SK-N-SH treated with all-trans-retinoic acid at 6 μM for 48 hours (cell line): ENCODE results near the gene LRRC8C.
"Not testable (repeated sequence)": the region's sequence is repeated elsewhere in the genome, so short reads cannot be mapped to it uniquely, and the experiment has no call there.

Experiments used
- ATAC-seq: fragments of 200-7000 bp; cut with Tn5 transposase; 3 replicates; pipeline ENCODE4 v1.9.1; 2020; ENCODE audit warnings: mild to moderate bottlenecking, moderate library complexity
- BACH2 ChIP-seq: fragments of 250-450 bp; sonication (Bioruptor Pico); IDR thresholded peaks from 2 replicates; pipeline ENCODE4 v1.9.0; 2021; ENCODE audit warnings: mild to moderate bottlenecking, borderline replicate concordance
- CSDC2 ChIP-seq: fragments of 250-450 bp; sonication (Bioruptor Pico); IDR thresholded peaks from 2 replicates; pipeline ENCODE4 v1.5.0; 2020; ENCODE audit warnings: mild to moderate bottlenecking, moderate library complexity
- ESRRG ChIP-seq: fragments of 250-450 bp; sonication (Bioruptor Pico); IDR thresholded peaks from 2 replicates; pipeline ENCODE4 v1.6.1; 2021; ENCODE audit warnings: mild to moderate bottlenecking
- ISL1 ChIP-seq: fragments of 250-450 bp; sonication (Bioruptor Pico); IDR thresholded peaks from 2 replicates; pipeline ENCODE4 v2.1.2; 2022; ENCODE audit warnings: mild to moderate bottlenecking, moderate library complexity
- OSR1 ChIP-seq: fragments of 250-450 bp; sonication (Bioruptor Pico); IDR thresholded peaks from 2 replicates; pipeline ENCODE4 v1.8.0; 2022; ENCODE audit warnings: moderate library complexity, mild to moderate bottlenecking, inconsistent platforms
- PATZ1 ChIP-seq: fragments of 250-450 bp; sonication (Bioruptor Pico); IDR thresholded peaks from 2 replicates; pipeline ENCODE4 v1.8.0; 2020; ENCODE audit warnings: mild to moderate bottlenecking, moderate library complexity, borderline replicate concordance
- POU6F1 ChIP-seq: fragments of 250-450 bp; sonication (Bioruptor Pico); IDR thresholded peaks from 2 replicates; pipeline ENCODE4 v1.8.0; 2021; ENCODE audit warnings: low read depth, mild to moderate bottlenecking, moderate library complexity, borderline replicate concordance
- PPARA ChIP-seq: fragments of 250-450 bp; sonication (Bioruptor Pico); IDR thresholded peaks from 2 replicates; pipeline ENCODE4 v1.5.0; 2020; ENCODE audit warnings: mild to moderate bottlenecking, borderline replicate concordance
- RARB ChIP-seq: fragments of 250-450 bp; sonication (Bioruptor Pico); IDR thresholded peaks from 2 replicates; pipeline ENCODE4 v1.8.0; 2021; ENCODE audit warnings: mild to moderate bottlenecking, moderate library complexity
- SNAI2 ChIP-seq: fragments of 250-450 bp; sonication (Bioruptor Pico); IDR thresholded peaks from 2 replicates; pipeline ENCODE4 v1.5.0; 2020; ENCODE audit warnings: mild to moderate bottlenecking, moderate library complexity
- TCF4 ChIP-seq: fragments of 250-450 bp; sonication (Bioruptor Pico); IDR thresholded peaks from 2 replicates; pipeline ENCODE4 v1.8.0; 2021; ENCODE audit warnings: mild to moderate bottlenecking, moderate library complexity, borderline replicate concordance
- TOX ChIP-seq: fragments of 250-450 bp; sonication (Bioruptor Pico); IDR thresholded peaks from 2 replicates; pipeline ENCODE4 v1.8.0; 2021; ENCODE audit warnings: mild to moderate bottlenecking, moderate library complexity, borderline replicate concordance
- TSHZ2 ChIP-seq: fragments of 250-450 bp; sonication (Bioruptor Pico); IDR thresholded peaks from 2 replicates; pipeline ENCODE4 v1.5.0; 2020; ENCODE audit warnings: mild to moderate bottlenecking, moderate library complexity
- ZC3H10 ChIP-seq: fragments of 250-450 bp; sonication (Bioruptor Pico); IDR thresholded peaks from 2 replicates; pipeline ENCODE4 v1.5.1; 2021; ENCODE audit warnings: mild to moderate bottlenecking, moderate library complexity
- ZFP3 ChIP-seq: fragments of 250-450 bp; sonication (Bioruptor Pico); IDR thresholded peaks from 2 replicates; pipeline ENCODE4 v1.5.0; 2020; ENCODE audit warnings: mild to moderate bottlenecking, moderate library complexity
- ZFP30 ChIP-seq: fragments of 450-650 bp; formaldehyde crosslinking; IDR thresholded peaks from 2 replicates; pipeline ENCODE4 v1.5.0; 2022; ENCODE audit warnings: mild to moderate bottlenecking, moderate library complexity
- ZNF565 ChIP-seq: fragments of 450-650 bp; formaldehyde crosslinking; conservative IDR thresholded peaks from 2 replicates; pipeline ENCODE4 v1.5.0; 2020; ENCODE audit warnings: low read depth, mild to moderate bottlenecking, moderate library complexity
- ZNF70 ChIP-seq: fragments of 450-650 bp; formaldehyde crosslinking; IDR thresholded peaks from 2 replicates; pipeline ENCODE4 v1.5.0; 2020; ENCODE audit warnings: mild to moderate bottlenecking, moderate library complexity
- ZNF8 ChIP-seq: fragments of 450-650 bp; formaldehyde crosslinking; IDR thresholded peaks from 2 replicates; pipeline ENCODE4 v1.5.0; 2020; ENCODE audit warnings: mild to moderate bottlenecking, moderate library complexity
- TF ChIP-seq, protein P1 (sequence below): fragments of 250-450 bp; sonication (Bioruptor Pico); IDR thresholded peaks from 2 replicates; pipeline ENCODE4 v1.5.1; 2020; ENCODE audit warnings: low read depth, mild to moderate bottlenecking, moderate library complexity
- TF ChIP-seq, protein P2 (sequence below): fragments of 250-450 bp; sonication (Bioruptor Pico); IDR thresholded peaks from 2 replicates; pipeline ENCODE4 v1.5.1; 2021; ENCODE audit warnings: mild to moderate bottlenecking, moderate library complexity

LRRC8C gene

DNA sequence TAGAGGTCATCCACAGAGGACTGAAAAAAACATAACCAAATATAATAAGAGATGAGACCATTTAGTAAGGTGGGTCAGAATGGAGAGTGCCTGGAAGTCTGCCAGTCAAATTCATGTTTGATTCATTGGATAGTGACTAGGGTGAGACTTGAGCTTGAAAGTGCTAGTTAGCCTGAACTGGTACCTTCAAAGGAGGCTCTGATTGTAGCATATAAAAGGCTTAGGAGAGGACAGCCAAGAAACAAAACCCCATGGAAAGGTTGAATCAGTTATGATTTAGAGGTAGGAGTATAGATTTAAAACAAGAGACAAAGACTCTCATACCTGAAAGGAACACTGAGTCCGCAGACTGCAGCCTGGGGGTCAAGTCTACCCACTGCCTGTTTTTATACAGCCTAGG lies 44.4 kb upstream of the LRRC8C start:
- ATAC-seq = no peak

GRCh38 chr1:89589515-89589914 lies 43.4 kb upstream of the LRRC8C start:
- peak; percentile 47 for ATAC-seq
- TF ChIP-seq ISL1 (CRISPR knock-in tag) (0 out of 2 replicates have a peak, but pooled peaks have one; percentile 17), CSDC2 (CRISPR knock-in tag) (no peak), TSHZ2 (CRISPR knock-in tag) (no peak)

More for the DNA sequence above, 44.4 kb upstream of the LRRC8C start:
- TF ChIP-seq PPARA (CRISPR knock-in tag) = no peak

- TF ChIP-seq RARB (CRISPR knock-in tag) = no peak
- TF ChIP-seq ZNF70 (CRISPR knock-in tag) = no peak
- no peak for TF ChIP-seq CSDC2 (CRISPR knock-in tag)
- no peak for TF ChIP-seq ZNF8
- no peak for TF ChIP-seq TSHZ2 (CRISPR knock-in tag)
- no peak for TF ChIP-seq ISL1 (CRISPR knock-in tag)
- no peak for TF ChIP-seq OSR1 (CRISPR knock-in tag)
- no peak for TF ChIP-seq ZFP3 (CRISPR knock-in tag)
- TF ChIP-seq SNAI2 (CRISPR knock-in tag) = no peak
- no peak for TF ChIP-seq ZFP30 (CRISPR knock-in tag)
- no peak for TF ChIP-seq ZNF565 (CRISPR knock-in tag)
- TF ChIP-seq, protein P1, sequence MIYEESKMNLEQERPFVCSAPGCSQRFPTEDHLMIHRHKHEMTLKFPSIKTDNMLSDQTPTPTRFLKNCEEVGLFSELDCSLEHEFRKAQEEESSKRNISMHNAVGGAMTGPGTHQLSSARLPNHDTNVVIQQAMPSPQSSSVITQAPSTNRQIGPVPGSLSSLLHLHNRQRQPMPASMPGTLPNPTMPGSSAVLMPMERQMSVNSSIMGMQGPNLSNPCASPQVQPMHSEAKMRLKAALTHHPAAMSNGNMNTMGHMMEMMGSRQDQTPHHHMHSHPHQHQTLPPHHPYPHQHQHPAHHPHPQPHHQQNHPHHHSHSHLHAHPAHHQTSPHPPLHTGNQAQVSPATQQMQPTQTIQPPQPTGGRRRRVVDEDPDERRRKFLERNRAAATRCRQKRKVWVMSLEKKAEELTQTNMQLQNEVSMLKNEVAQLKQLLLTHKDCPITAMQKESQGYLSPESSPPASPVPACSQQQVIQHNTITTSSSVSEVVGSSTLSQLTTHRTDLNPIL = no peak
- TF ChIP-seq ESRRG (CRISPR knock-in tag) = no peak
- TF ChIP-seq POU6F1 (CRISPR knock-in tag) = no peak
- TF ChIP-seq ZC3H10 = no peak
- TF ChIP-seq TOX (CRISPR knock-in tag) = no peak
- TF ChIP-seq BACH2 (CRISPR knock-in tag) = no peak
- no peak for TF ChIP-seq TCF4
- TF ChIP-seq PATZ1 (CRISPR knock-in tag) = no peak
- TF ChIP-seq, protein P2, sequence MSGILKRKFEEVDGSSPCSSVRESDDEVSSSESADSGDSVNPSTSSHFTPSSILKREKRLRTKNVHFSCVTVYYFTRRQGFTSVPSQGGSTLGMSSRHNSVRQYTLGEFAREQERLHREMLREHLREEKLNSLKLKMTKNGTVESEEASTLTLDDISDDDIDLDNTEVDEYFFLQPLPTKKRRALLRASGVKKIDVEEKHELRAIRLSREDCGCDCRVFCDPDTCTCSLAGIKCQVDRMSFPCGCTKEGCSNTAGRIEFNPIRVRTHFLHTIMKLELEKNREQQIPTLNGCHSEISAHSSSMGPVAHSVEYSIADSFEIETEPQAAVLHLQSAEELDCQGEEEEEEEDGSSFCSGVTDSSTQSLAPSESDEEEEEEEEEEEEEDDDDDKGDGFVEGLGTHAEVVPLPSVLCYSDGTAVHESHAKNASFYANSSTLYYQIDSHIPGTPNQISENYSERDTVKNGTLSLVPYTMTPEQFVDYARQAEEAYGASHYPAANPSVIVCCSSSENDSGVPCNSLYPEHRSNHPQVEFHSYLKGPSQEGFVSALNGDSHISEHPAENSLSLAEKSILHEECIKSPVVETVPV (CRISPR knock-in tag) = no peak
- peak; percentile 29; the same call in 2 of the 3 replicates for ATAC-seq
Observed at GRCh38 chr1:89590341-89591080, 42.4 kb upstream of the LRRC8C start.

DNA sequence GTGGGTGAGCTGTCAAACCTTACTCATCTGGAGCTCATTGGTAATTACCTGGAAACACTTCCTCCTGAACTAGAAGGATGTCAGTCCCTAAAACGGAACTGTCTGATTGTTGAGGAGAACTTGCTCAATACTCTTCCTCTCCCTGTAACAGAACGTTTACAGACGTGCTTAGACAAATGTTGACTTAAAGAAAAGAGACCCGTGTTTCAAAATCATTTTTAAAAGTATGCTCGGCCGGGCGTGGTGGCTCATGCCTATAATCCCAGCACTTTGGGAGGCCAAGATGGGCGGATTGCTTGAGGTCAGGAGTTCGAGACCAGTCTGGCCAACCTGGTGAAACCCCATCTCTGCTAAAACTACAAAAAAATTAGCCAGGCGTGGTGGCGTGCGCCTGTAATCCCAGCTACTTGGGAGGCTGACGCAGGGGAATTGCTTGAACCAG lies 40.0 kb upstream of the LRRC8C start:
- ATAC-seq = not testable (repeated sequence)
